Stomach (tissue), 9 donors: ENCODE data around the gene ZFAND4. TPM values are rescaled to one million over a fixed set of nuclear protein-coding genes. Genes with fewer than 3 reads are reported as not detected.

Experiments
- DNase-seq, 2 donors: peaks; one replicate each; pipeline versions ENCODE4 v3.0.0 to v3.0.0-alpha.2; 2013 to 2019
- H3K27ac ChIP-seq, 5 donors: fragments of 200-600 bp in 4 of 5; sonication (generic) in 4 of 5; one replicate each; pipeline ENCODE4 v1.5.1; 2013 to 2019; ENCODE audit warnings: mild to moderate bottlenecking in 1 of 5, moderate library complexity in 1 of 5
- H3K27me3 ChIP-seq, 3 donors: fragments of 200-600 bp; sonication (generic); one replicate each; pipeline ENCODE4 v1.5.1; 2017 to 2019; ENCODE audit warnings: mixed run types in 1 of 3
- H3K36me3 ChIP-seq, 4 donors: fragments of 200-600 bp; sonication (generic); 1 replicate in 3 of 4; 2 replicates in 1 of 4; pipeline ENCODE4 v1.5.1; 2016 to 2019
- H3K4me1 ChIP-seq, 4 donors: fragments of 200-600 bp; sonication (generic); one replicate each; pipeline ENCODE4 v1.5.1; 2016 to 2019
- H3K4me3 ChIP-seq, 4 donors: fragments of 200-600 bp; sonication (generic) in 3 of 4; one replicate each; pipeline ENCODE4 v1.5.1; 2016 to 2019; ENCODE audit warnings: mild to moderate bottlenecking in 1 of 4
- H3K9me3 ChIP-seq, 4 donors: fragments of 200-600 bp; sonication (generic); one replicate each; pipeline ENCODE4 v1.5.1; 2016 to 2019
- CTCF ChIP-seq, 7 experiments: fragments of 450-650 bp in 4 of 7; fragments of 200-600 bp in 3 of 7; sonication (generic) in 3 of 7; IDR thresholded peaks; one replicate each; pipeline ENCODE4 v1.5.1; 2016 to 2019; ENCODE audit warnings: antibody characterized with exemption in 7 of 7, control low read depth in 2 of 7, mild to moderate bottlenecking in 1 of 7
- EP300 ChIP-seq: sonication (generic); formaldehyde crosslinking; IDR thresholded peaks from one replicate; pipeline ENCODE4 v1.6.1; 2017; ENCODE audit warnings: antibody characterized with exemption
- POLR2A ChIP-seq, 4 donors: fragments of 450-650 bp; IDR thresholded peaks; one replicate each; pipeline ENCODE4 v1.6.1; 2016; ENCODE audit warnings: antibody characterized with exemption in 4 of 4, control low read depth in 2 of 4, mild to moderate bottlenecking in 1 of 4, moderate library complexity in 1 of 4
- POLR2AphosphoS5 ChIP-seq, 3 donors: sonication (generic); formaldehyde crosslinking; IDR thresholded peaks; one replicate each; pipeline ENCODE4 v1.6.1; 2016; ENCODE audit warnings: antibody characterized with exemption in 3 of 3
- WGBS, 5 donors: extraction: QIAGEN DNeasy Blood & Tissue Kit in 3 of 5; methylation state at CpG; one replicate each; pipeline versions ENCODE4 v1.1.5 to v1.1.7; 2013 to 2018; 5-methylcytosine and 5-hydroxymethylcytosine counted together
- intact Hi-C: fragments of 100-400 bp; cut with DNase I; formaldehyde crosslinking; loops from one replicate; pipeline ENCODE4 v1.15.1; 2023; ENCODE audit warnings: low total_unique reads
- polyA plus RNA-seq, 3 donors: library from polyadenylated mRNA; stranded (reverse); fragments of 200-250 nt; gene quantifications; one replicate each; pipeline ENCODE4 v1.2.3, GENCODE V29; 2013
- total RNA-seq, 5 donors: library from RNA; depleted of rRNA; stranded (reverse); fragments of >200 nt; gene quantifications; one replicate each; pipeline versions ENCODE4 v1.1.0 to v1.2.3, GENCODE V29; 2014 to 2016
- donor health status: healthy with polysubstance abuse.
- donor health status: Bipolar disorder and iron deficiency.
- donor health status: healthy.

ZFAND4 gene
- total and polyA plus RNA-seq, 8 donors, result 3.2 to 179 (median 7.0) TPM

GRCh38 chr10:45596526-45596925 lies 76.0 kb downstream of the ZFAND4 start:
- Histone ChIP-seq H3K36me3 (no peaks in the 10 kb centered on the region), H3K27ac (no peak overlapping the region), H3K4me1 (peaks cover 12 to 40% (median 26%) of the 10 kb centered on the region in 4 donors), H3K27me3 (peaks cover 0 to 17% (median 8%) of the 10 kb centered on the region in 3 donors), H3K9me3 (no peaks in the 10 kb centered on the region), H3K4me3 (no peak overlapping the region)
- TF ChIP-seq POLR2AphosphoS5 (IDR thresholded peaks at IDR 0.05) (no peak), POLR2A (IDR thresholded peaks at IDR 0.05) (no peak), CTCF (IDR thresholded peaks at IDR 0.05) (no peak), EP300 (no peak)
- 82 to 90% (median 86%) methylated on average over 9 of the region's 9 CpGs for WGBS, 5 donors
- no peak for DNase-seq
- intact Hi-C loops, result loop anchor here (10.0 kb wide), 1 partner anchor 122 kb away; no protein-coding TSS in a partner anchor

- Histone ChIP-seq H3K4me1 (peaks cover 12 to 36% (median 21%) of the 10 kb centered on the region in 4 donors), H3K36me3 (peaks cover 0 to 10% (median 0%) of the 10 kb centered on the region in 4 donors), H3K27me3 (peaks cover 0 to 4% (median 0%) of the 10 kb centered on the region in 3 donors), H3K4me3 (peak overlapping the region; percentile 73 to 94 (median 81)), H3K27ac (peak overlapping the region; percentile 65 to 87 (median 83)), H3K9me3 (no peaks in the 10 kb centered on the region)
- intact Hi-C loops, result loop anchor here (10.0 kb wide), 1 partner anchor 120 kb away; no protein-coding TSS in a partner anchor
- peak; percentile 86 to 94 (median 88) for TF ChIP-seq POLR2AphosphoS5 (IDR thresholded peaks at IDR 0.05)
- TF ChIP-seq CTCF (IDR thresholded peaks at IDR 0.05), result no peak
- DNase-seq, result peak; percentile 94 to 97
- WGBS, 5 donors, result 0 to 1% (median 0%) methylated on average over 9 to 88 of the region's 88 CpGs
These were observed 78.1 kb downstream of the ZFAND4 start for GRCh38 chr10:45594276-45595157.

GRCh38 chr10:45593938-45594275 lies 78.7 kb downstream of the ZFAND4 start:
- TF ChIP-seq POLR2AphosphoS5 (IDR thresholded peaks at IDR 0.05) (no peak), EP300 (no peak), CTCF (IDR thresholded peaks at IDR 0.05) (no peak), POLR2A (IDR thresholded peaks at IDR 0.05) (no peak)
- peaks cover 12 to 36% (median 21%) of the 10 kb centered on the region in 4 donors for H3K4me1 ChIP-seq
- no peak for DNase-seq
- intact Hi-C loops, result loop anchor here (10.0 kb wide), 1 partner anchor 119 kb away; no protein-coding TSS in a partner anchor
- peak overlapping the region; percentile 65 to 87 (median 83) for H3K27ac ChIP-seq
- H3K36me3 ChIP-seq, result peaks cover 0 to 13% (median 0%) of the 10 kb centered on the region in 4 donors
- WGBS, 5 donors, result 10 to 14% (median 12%) methylated on average over 6 of the region's 6 CpGs
- no peaks in the 10 kb centered on the region for H3K27me3 ChIP-seq
- peak overlapping the region; percentile 73 to 94 (median 81) for H3K4me3 ChIP-seq
- H3K9me3 ChIP-seq, result no peaks in the 10 kb centered on the region

GRCh38 chr10:45592926-45593325 lies 79.6 kb downstream of the ZFAND4 start:
- Histone ChIP-seq H3K27ac (no peak overlapping the region), H3K36me3 (peaks cover 0 to 13% (median 0%) of the 10 kb centered on the region in 4 donors), H3K4me1 (peaks cover 12 to 36% (median 21%) of the 10 kb centered on the region in 4 donors), H3K9me3 (no peaks in the 10 kb centered on the region), H3K4me3 (peak overlapping the region in 2 of 4 donors; percentile 73 to 94), H3K27me3 (no peaks in the 10 kb centered on the region)
- intact Hi-C loops, result loop anchor here (10.0 kb wide), 1 partner anchor 118 kb away; no protein-coding TSS in a partner anchor
- TF ChIP-seq POLR2A (IDR thresholded peaks at IDR 0.05) (no peak), POLR2AphosphoS5 (IDR thresholded peaks at IDR 0.05) (no peak), CTCF (IDR thresholded peaks at IDR 0.05) (no peak), EP300 (no peak)
- DNase-seq, result peak in 1 of 2 donors; percentile 13
